Kidney (tissue), 14 donors: ENCODE data around the gene KCTD4. TPM values are rescaled to one million over a fixed set of nuclear protein-coding genes. Genes with fewer than 3 reads are reported as not detected.

ENCODE experiments used
- DNase-seq, 5 donors: peaks; one replicate each; pipeline ENCODE4 v3.0.0-alpha.2; 2013 to 2020
- FAIRE-seq: peaks from 2 replicates; lab custom pipeline; 2012; peaks lifted over from hg19 to GRCh38; lab: Jason Lieb, UNC
- H3K27ac ChIP-seq, 2 donors: one replicate each; pipeline ENCODE4 v1.7.0; 2013; ENCODE audit warnings: low read depth in 2 of 2, low read length in 2 of 2, inconsistent platforms in 1 of 2
- H3K27me3 ChIP-seq: one replicate; pipeline ENCODE4 v1.7.1; 2013; ENCODE audit warnings: low read length, inconsistent platforms; ENCODE audit not compliant: control insufficient read depth, insufficient read depth
- H3K36me3 ChIP-seq, 3 donors: one replicate each; pipeline versions ENCODE4 v1.7.0 to v1.7.1; 2013; ENCODE audit warnings: low read length in 3 of 3, control low read depth in 1 of 3, inconsistent platforms in 1 of 3; ENCODE audit not compliant: insufficient read depth in 3 of 3, control insufficient read depth in 2 of 3
- H3K4me1 ChIP-seq, 3 donors: one replicate each; pipeline versions ENCODE4 v1.7.0 to v1.7.1; 2013; ENCODE audit warnings: low read length in 3 of 3, inconsistent platforms in 1 of 3, low read depth in 1 of 3; ENCODE audit not compliant: control insufficient read depth in 2 of 3, insufficient read depth in 2 of 3
- H3K4me3 ChIP-seq, 3 donors: one replicate each; pipeline versions ENCODE4 v1.7.0 to v1.8.1; 2013; ENCODE audit warnings: low read length in 3 of 3, control low read depth in 1 of 3, inconsistent platforms in 1 of 3
- H3K9ac ChIP-seq, 3 donors: one replicate each; pipeline versions ENCODE4 v1.7.0 to v1.7.1; 2013; ENCODE audit warnings: low read length in 3 of 3, control low read depth in 1 of 3, inconsistent platforms in 1 of 3
- H3K9me3 ChIP-seq, 3 donors: one replicate each; pipeline versions ENCODE4 v1.7.0 to v1.7.1; 2013; ENCODE audit warnings: low read length in 3 of 3, control low read depth in 1 of 3, inconsistent platforms in 1 of 3; ENCODE audit not compliant: control insufficient read depth in 2 of 3, insufficient read depth in 1 of 3
- CTCF ChIP-seq: IDR thresholded peaks from 3 replicates; pipeline ENCODE4 v1.5.1; 2012; ENCODE audit warnings: mild to moderate bottlenecking, moderate library complexity, borderline replicate concordance; ENCODE audit not compliant: insufficient read depth; ENCODE audit errors: extremely low read depth
- intact Hi-C: fragments of 100-400 bp; cut with DNase I; formaldehyde crosslinking; loops from one replicate; pipeline ENCODE4 v1.11.1; 2022
- polyA plus RNA-seq: library from polyadenylated mRNA; stranded (reverse); fragments of 350-450 nt; fragmentation: Illumina TruSeq; extraction: RNeasy Lipid Tissue Mini Kit (QIAGEN cat#74804); gene quantifications from one replicate; pipeline ENCODE4 v1.2.3, GENCODE V29; 2014; ENCODE audit warnings: low read depth, low replicate concordance; ENCODE audit not compliant: insufficient read depth
- total RNA-seq: library from RNA; stranded (reverse); fragmentation: NEBNext Ultra II Directional; extraction: Animal tissue kit (Norgen Biotek cat#: 25700); gene quantifications from one replicate; pipeline ENCODE4 v1.2.1, GENCODE V29; 2021
- donor health status: control.
- donor health status: control.
- donor health status: control.
- donor health status: control.
- donor health status: control.
- donor health status: DM: yes; HTN: yes; CAD: no.
- donor health status: Normal renal cell carcinoma (clear cell type).

The KCTD4 gene
- total and polyA plus RNA-seq, 2 donors from 2014 or later: 0.22 to 0.34 TPM

GRCh38 chr13:45162194-45162593 is 38.7 kb downstream of the KCTD4 start:
- Histone ChIP-seq H3K9ac (no peak overlapping the region), H3K36me3 (no peaks in the 10 kb centered on the region), H3K4me3 (no peak overlapping the region), H3K4me1 (no peaks in the 10 kb centered on the region), H3K27ac (peak overlapping the region in 1 of 2 donors; percentile 21), H3K9me3 (no peaks in the 10 kb centered on the region), H3K27me3 (no peaks in the 10 kb centered on the region)
- intact Hi-C loops: no loop called here
- peak in 1 of 5 donors; percentile 9 for DNase-seq
- FAIRE-seq: no peak
- TF ChIP-seq CTCF: no peak

- Histone ChIP-seq H3K9ac (no peak overlapping the region), H3K4me1 (no peaks in the 10 kb centered on the region), H3K36me3 (no peaks in the 10 kb centered on the region), H3K9me3 (no peaks in the 10 kb centered on the region), H3K4me3 (no peak overlapping the region), H3K27me3 (no peaks in the 10 kb centered on the region), H3K27ac (no peak overlapping the region)
- no peak for FAIRE-seq
- no peak for DNase-seq
- intact Hi-C loops: no loop called here
- no peak for TF ChIP-seq CTCF
These were observed 44.1 kb downstream of the KCTD4 start for GRCh38 chr13:45156565-45157361.

DNA sequence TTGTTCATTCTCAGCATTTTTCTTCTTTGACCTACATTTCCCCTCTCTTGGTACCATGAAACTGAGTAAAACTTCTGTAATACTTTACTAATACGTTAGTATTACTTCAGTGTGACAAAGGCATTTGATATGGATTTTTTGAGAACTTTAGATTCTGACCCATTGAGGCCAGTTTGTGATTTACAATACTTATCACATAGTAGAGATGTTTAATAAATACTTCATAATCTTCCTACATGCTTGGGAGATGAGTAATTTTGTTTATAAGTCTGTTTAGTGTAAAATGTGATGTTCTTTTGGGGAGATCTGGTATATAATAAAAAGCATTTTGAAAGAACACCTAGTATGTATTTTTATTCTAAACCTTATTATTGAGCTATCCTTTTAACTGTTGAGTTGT is 50.9 kb downstream of the KCTD4 start:
- DNase-seq (no peak), FAIRE-seq (no peak)
- H3K9ac ChIP-seq: no peak overlapping the region
- no peaks in the 10 kb centered on the region for H3K9me3 ChIP-seq
- no peaks in the 10 kb centered on the region for H3K36me3 ChIP-seq
- no peak overlapping the region for H3K27ac ChIP-seq
- H3K4me1 ChIP-seq: no peaks in the 10 kb centered on the region
- H3K27me3 ChIP-seq: no peaks in the 10 kb centered on the region
- intact Hi-C loops: no loop called here
- no peak overlapping the region for H3K4me3 ChIP-seq
- no peak for TF ChIP-seq CTCF

GRCh38 chr13:45143346-45143751 is 57.5 kb downstream of the KCTD4 start:
- no peaks in the 10 kb centered on the region for H3K4me1 ChIP-seq
- no peak overlapping the region for H3K27ac ChIP-seq
- no peak for FAIRE-seq
- H3K4me3 ChIP-seq: no peak overlapping the region
- H3K27me3 ChIP-seq: no peaks in the 10 kb centered on the region
- no peaks in the 10 kb centered on the region for H3K9me3 ChIP-seq
- intact Hi-C loops: no loop called here
- H3K36me3 ChIP-seq: no peaks in the 10 kb centered on the region
- H3K9ac ChIP-seq: no peak overlapping the region
- TF ChIP-seq CTCF: no peak
- no peak for DNase-seq
